ENCODE data around the gene PIGU. TPM values are rescaled to one million over a fixed set of nuclear protein-coding genes. Genes with fewer than 3 reads are reported as not detected.

Gene PIGU
- total and polyA plus RNA-seq, 2 of the 13 experiments (the other 11 are each of a cell fraction or from before 2014, with no cell fraction given), result 45.5 to 231 TPM

DNA sequence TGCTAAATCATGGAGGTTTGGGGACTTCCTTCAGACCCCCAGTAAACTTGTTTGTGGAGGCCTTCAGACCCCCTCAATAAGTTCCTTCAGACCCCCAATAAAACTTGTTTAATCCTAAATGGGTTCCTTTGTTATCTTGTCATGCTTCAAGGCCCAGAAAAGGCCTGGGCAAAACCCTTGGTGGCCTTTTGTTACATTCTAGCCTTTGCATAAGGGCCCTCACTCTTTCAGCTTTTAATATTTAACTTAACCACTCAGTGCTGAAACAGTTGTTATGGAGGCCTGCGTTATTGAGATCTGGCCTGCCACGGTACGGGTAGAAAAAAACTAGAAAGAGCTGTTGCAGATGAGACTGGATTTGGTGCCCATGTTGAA, 165.0 kb downstream of the PIGU start (continued):
- TF ChIP-seq, protein P1, sequence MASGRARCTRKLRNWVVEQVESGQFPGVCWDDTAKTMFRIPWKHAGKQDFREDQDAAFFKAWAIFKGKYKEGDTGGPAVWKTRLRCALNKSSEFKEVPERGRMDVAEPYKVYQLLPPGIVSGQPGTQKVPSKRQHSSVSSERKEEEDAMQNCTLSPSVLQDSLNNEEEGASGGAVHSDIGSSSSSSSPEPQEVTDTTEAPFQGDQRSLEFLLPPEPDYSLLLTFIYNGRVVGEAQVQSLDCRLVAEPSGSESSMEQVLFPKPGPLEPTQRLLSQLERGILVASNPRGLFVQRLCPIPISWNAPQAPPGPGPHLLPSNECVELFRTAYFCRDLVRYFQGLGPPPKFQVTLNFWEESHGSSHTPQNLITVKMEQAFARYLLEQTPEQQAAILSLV (CRISPR knock-in tag; IDR thresholded peaks at IDR 0.05; ENCODE audit: borderline replicate concordance), result no peak
- TF ChIP-seq MEF2D (CRISPR knock-in tag; IDR thresholded peaks at IDR 0.05) (no peak; the same call in 1 of the 2 replicates), ZNF205 (CRISPR knock-in tag; IDR thresholded peaks at IDR 0.05) (no peak), JDP2 (CRISPR knock-in tag; IDR thresholded peaks at IDR 0.05; ENCODE audit: borderline replicate concordance) (no peak; the same call in 1 of the 2 replicates), GFI1 (CRISPR knock-in tag; IDR thresholded peaks at IDR 0.05; ENCODE audit: borderline replicate concordance) (no peak), MIXL1 (CRISPR knock-in tag; IDR thresholded peaks at IDR 0.05) (peak; percentile 24; the same call in 1 of the 2 replicates), DR1 (CRISPR knock-in tag; IDR thresholded peaks at IDR 0.05) (no peak), ZZZ3 (CRISPR knock-in tag; IDR thresholded peaks at IDR 0.05; ENCODE audit: borderline replicate concordance) (no peak), ZNF790 (CRISPR knock-in tag; IDR thresholded peaks at IDR 0.05; ENCODE audit: borderline replicate concordance) (no peak), ATRX (CRISPR knock-in tag; IDR thresholded peaks at IDR 0.05; ENCODE audit: borderline replicate concordance) (no peak), FOSL2 (CRISPR knock-in tag; IDR thresholded peaks at IDR 0.05) (no peak), ZNF713 (CRISPR knock-in tag; IDR thresholded peaks at IDR 0.05) (no peak), EEA1 (CRISPR knock-in tag; IDR thresholded peaks at IDR 0.05; ENCODE audit: borderline replicate concordance) (no peak), PHF21A (CRISPR knock-in tag; IDR thresholded peaks at IDR 0.05) (no peak), NFIB (CRISPR knock-in tag; IDR thresholded peaks at IDR 0.05; ENCODE audit: borderline replicate concordance) (no peak)
- TF ChIP-seq, protein P2, sequence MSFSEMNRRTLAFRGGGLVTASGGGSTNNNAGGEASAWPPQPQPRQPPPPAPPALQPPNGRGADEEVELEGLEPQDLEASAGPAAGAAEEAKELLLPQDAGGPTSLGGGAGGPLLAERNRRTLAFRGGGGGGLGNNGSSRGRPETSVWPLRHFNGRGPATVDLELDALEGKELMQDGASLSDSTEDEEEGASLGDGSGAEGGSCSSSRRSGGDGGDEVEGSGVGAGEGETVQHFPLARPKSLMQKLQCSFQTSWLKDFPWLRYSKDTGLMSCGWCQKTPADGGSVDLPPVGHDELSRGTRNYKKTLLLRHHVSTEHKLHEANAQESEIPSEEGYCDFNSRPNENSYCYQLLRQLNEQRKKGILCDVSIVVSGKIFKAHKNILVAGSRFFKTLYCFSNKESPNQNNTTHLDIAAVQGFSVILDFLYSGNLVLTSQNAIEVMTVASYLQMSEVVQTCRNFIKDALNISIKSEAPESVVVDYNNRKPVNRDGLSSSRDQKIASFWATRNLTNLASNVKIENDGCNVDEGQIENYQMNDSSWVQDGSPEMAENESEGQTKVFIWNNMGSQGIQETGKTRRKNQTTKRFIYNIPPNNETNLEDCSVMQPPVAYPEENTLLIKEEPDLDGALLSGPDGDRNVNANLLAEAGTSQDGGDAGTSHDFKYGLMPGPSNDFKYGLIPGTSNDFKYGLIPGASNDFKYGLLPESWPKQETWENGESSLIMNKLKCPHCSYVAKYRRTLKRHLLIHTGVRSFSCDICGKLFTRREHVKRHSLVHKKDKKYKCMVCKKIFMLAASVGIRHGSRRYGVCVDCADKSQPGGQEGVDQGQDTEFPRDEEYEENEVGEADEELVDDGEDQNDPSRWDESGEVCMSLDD (CRISPR knock-in tag; IDR thresholded peaks at IDR 0.05; ENCODE audit: borderline replicate concordance), result no peak
- TF ChIP-seq, protein P3, sequence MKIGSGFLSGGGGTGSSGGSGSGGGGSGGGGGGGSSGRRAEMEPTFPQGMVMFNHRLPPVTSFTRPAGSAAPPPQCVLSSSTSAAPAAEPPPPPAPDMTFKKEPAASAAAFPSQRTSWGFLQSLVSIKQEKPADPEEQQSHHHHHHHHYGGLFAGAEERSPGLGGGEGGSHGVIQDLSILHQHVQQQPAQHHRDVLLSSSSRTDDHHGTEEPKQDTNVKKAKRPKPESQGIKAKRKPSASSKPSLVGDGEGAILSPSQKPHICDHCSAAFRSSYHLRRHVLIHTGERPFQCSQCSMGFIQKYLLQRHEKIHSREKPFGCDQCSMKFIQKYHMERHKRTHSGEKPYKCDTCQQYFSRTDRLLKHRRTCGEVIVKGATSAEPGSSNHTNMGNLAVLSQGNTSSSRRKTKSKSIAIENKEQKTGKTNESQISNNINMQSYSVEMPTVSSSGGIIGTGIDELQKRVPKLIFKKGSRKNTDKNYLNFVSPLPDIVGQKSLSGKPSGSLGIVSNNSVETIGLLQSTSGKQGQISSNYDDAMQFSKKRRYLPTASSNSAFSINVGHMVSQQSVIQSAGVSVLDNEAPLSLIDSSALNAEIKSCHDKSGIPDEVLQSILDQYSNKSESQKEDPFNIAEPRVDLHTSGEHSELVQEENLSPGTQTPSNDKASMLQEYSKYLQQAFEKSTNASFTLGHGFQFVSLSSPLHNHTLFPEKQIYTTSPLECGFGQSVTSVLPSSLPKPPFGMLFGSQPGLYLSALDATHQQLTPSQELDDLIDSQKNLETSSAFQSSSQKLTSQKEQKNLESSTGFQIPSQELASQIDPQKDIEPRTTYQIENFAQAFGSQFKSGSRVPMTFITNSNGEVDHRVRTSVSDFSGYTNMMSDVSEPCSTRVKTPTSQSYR (CRISPR knock-in tag; IDR thresholded peaks at IDR 0.05; ENCODE audit: borderline replicate concordance), result no peak
- TF ChIP-seq, protein P4, sequence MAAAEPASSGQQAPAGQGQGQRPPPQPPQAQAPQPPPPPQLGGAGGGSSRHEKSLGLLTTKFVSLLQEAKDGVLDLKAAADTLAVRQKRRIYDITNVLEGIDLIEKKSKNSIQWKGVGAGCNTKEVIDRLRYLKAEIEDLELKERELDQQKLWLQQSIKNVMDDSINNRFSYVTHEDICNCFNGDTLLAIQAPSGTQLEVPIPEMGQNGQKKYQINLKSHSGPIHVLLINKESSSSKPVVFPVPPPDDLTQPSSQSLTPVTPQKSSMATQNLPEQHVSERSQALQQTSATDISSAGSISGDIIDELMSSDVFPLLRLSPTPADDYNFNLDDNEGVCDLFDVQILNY (CRISPR knock-in tag; conservative IDR thresholded peaks at IDR 0.05), result no peak
- TF ChIP-seq, protein P5, sequence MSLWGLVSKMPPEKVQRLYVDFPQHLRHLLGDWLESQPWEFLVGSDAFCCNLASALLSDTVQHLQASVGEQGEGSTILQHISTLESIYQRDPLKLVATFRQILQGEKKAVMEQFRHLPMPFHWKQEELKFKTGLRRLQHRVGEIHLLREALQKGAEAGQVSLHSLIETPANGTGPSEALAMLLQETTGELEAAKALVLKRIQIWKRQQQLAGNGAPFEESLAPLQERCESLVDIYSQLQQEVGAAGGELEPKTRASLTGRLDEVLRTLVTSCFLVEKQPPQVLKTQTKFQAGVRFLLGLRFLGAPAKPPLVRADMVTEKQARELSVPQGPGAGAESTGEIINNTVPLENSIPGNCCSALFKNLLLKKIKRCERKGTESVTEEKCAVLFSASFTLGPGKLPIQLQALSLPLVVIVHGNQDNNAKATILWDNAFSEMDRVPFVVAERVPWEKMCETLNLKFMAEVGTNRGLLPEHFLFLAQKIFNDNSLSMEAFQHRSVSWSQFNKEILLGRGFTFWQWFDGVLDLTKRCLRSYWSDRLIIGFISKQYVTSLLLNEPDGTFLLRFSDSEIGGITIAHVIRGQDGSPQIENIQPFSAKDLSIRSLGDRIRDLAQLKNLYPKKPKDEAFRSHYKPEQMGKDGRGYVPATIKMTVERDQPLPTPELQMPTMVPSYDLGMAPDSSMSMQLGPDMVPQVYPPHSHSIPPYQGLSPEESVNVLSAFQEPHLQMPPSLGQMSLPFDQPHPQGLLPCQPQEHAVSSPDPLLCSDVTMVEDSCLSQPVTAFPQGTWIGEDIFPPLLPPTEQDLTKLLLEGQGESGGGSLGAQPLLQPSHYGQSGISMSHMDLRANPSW (CRISPR knock-in tag; IDR thresholded peaks at IDR 0.05; ENCODE audit: borderline replicate concordance), result no peak
